ENCODE measurements around the gene KIAA0232. TPM values are rescaled to one million over a fixed set of nuclear protein-coding genes. Genes with fewer than 3 reads are reported as not detected.

KIAA0232 gene, protein sequence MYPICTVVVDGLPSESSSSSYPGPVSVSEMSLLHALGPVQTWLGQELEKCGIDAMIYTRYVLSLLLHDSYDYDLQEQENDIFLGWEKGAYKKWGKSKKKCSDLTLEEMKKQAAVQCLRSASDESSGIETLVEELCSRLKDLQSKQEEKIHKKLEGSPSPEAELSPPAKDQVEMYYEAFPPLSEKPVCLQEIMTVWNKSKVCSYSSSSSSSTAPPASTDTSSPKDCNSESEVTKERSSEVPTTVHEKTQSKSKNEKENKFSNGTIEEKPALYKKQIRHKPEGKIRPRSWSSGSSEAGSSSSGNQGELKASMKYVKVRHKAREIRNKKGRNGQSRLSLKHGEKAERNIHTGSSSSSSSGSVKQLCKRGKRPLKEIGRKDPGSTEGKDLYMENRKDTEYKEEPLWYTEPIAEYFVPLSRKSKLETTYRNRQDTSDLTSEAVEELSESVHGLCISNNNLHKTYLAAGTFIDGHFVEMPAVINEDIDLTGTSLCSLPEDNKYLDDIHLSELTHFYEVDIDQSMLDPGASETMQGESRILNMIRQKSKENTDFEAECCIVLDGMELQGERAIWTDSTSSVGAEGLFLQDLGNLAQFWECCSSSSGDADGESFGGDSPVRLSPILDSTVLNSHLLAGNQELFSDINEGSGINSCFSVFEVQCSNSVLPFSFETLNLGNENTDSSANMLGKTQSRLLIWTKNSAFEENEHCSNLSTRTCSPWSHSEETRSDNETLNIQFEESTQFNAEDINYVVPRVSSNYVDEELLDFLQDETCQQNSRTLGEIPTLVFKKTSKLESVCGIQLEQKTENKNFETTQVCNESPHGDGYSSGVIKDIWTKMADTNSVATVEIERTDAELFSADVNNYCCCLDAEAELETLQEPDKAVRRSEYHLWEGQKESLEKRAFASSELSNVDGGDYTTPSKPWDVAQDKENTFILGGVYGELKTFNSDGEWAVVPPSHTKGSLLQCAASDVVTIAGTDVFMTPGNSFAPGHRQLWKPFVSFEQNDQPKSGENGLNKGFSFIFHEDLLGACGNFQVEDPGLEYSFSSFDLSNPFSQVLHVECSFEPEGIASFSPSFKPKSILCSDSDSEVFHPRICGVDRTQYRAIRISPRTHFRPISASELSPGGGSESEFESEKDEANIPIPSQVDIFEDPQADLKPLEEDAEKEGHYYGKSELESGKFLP (N-terminal part only)
- 10 to 100 TPM; 18.2 to 42.5 (median 35.8) TPM for total RNA-seq

DNA sequence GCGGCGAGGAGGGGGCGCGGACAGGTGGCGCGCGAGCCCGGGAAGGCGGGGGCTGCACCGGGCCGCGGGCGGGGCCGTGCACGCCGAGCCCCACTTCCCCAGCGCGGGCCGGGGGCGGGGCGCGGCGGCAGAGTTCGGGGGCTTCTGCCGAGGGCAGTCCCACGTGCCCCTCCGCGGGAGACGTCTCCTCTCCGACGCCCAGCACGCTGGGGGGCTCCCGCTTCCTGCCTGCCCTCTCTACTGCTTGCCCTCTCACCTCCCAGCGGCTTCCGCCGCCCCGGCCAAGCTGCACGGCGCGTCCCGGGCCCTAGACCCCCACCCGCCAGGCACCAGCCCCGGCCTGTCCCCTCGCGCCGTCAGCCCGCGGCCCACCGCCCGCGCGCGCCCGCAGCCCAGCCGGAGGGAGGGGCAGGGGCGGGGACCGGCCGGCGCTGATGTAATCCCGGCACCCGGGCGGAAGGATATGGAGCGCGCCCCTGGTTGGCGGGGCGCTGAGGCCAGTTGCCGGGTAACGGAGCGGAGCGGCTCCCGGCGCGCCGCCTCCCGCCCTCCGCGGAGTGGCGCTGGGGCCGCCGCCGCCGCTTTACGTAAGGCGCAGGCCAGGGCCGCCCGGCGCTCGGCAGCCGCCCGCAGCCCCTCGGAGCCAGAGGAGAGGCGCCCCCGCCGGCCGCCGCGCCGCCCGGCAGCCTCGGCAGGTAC lies at the start of gene KIAA0232:
TSS of gene KIAA0232 (plus strand) at position 581 of the 699 bp plus-strand sequence. CDS start 41,727 bp downstream, outside the sequence.
- peak within 1 kb of the TSS; percentile 87 to 98 (median 89) for H3K4me3 ChIP-seq
- H3K4me1 ChIP-seq (replicated peaks in 1 of 2), result peaks cover 24 to 36% of the 10 kb centered on the region in 2 donors
- in situ Hi-C loops (cut with MboI; ENCODE audit: low pct_unique_long_range_greater_than_20kb in 2 of 9, low sequenced_read_pairs in 9 of 9, unreplicated experiment in 9 of 9), result no loop called here
- peak; percentile 71 to 81 (median 75) for ATAC-seq (replicated peaks in 6 of 8)
- no CpG with 5 or more reads among the region's 100 CpGs for WGBS, 10 experiments
- H3K27ac ChIP-seq, result peak within 1 kb of the TSS; percentile 97 to 98

- WGBS, 10 experiments, result 83 to 100% (median 89%) methylated on average over 2 to 10 of the region's 27 CpGs; no CpG with 5 or more reads in 2 of the 10 experiments
- Histone ChIP-seq H3K4me1 (replicated peaks in 1 of 2) (peaks cover 5 to 16% of the 10 kb centered on the region in 2 donors), H3K4me3 (no peak overlapping the region), H3K27ac (no peak overlapping the region)
- in situ Hi-C loops (cut with MboI; ENCODE audit: low pct_unique_long_range_greater_than_20kb in 2 of 9, low sequenced_read_pairs in 9 of 9, unreplicated experiment in 9 of 9), result no loop called here
- no peak for ATAC-seq (replicated peaks in 6 of 8)
Measured at GRCh38 chr4:6733358-6734164, 49.0 kb upstream of the KIAA0232 start.

DNA sequence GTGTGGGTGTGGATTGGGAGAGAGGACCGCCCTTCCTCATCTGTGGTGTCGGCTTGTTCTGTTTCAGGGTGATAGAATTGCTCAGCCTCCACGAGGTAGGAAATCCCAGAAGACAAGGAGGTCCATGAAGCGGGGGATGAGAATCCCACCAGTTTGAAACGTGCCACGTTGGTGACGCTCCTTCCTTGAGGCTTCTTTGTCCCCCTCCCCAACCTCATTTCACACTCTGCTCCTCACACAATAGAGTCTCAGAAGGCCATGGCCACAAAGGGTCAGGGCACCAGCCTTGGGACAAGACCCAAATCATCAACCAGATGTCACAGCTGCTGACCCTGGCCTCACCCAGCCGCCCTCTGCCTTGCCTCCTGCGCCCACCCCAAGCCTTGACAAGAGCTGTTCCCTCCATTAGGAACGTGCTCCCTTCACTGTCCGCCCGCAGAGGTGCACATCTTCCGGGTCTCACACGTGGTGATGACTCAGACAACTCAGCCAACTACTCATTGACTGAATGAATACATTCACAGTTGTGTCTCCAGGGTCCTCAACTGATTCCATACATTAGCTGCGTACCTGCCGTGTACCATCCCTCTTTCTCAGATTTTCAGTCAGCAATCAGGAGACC lies 48.3 kb upstream of the KIAA0232 start:
- H3K4me1 ChIP-seq (replicated peaks in 1 of 2), result peaks cover 5 to 16% of the 10 kb centered on the region in 2 donors
- in situ Hi-C loops (cut with MboI; ENCODE audit: low pct_unique_long_range_greater_than_20kb in 2 of 9, low sequenced_read_pairs in 9 of 9, unreplicated experiment in 9 of 9), result no loop called here
- H3K4me3 ChIP-seq, result no peak overlapping the region
- 60 to 100% (median 79%) methylated on average over 1 to 9 of the region's 16 CpGs; no CpG with 5 or more reads in 6 of the 10 experiments for WGBS, 10 experiments
- no peak overlapping the region for H3K27ac ChIP-seq
- peak in 2 of 8 experiments; percentile 19 to 26 for ATAC-seq (replicated peaks in 6 of 8)

DNA sequence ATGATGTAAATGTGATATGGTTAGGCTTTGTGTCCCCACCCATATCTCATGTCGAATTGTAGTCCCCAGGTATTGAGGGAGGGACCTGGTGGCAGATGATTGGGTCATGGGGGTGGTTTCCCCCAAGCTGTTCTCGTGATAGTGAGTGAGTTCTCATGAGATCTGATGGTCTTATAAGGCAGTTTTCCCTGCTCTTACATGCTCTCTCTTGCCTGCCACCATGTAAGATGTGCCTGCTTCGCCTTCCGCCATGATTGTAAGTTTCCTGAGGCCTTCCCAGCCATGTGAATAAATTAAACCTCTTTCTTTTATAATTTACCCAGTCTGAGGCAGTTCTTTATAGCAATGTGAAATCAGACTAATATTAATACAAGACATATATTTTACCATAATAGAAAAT lies 42.6 kb upstream of the KIAA0232 start:
- WGBS, 10 experiments, result 50 to 100% (median 82%) methylated on average over 1 to 4 of the region's 4 CpGs
- no peaks in the 10 kb centered on the region for H3K4me1 ChIP-seq (replicated peaks in 1 of 2)
- H3K27ac ChIP-seq, result no peak overlapping the region
- in situ Hi-C loops (cut with MboI; ENCODE audit: low pct_unique_long_range_greater_than_20kb in 2 of 9, low sequenced_read_pairs in 9 of 9, unreplicated experiment in 9 of 9), result no loop called here
- ATAC-seq (replicated peaks in 6 of 8), result no peak
- no peak overlapping the region for H3K4me3 ChIP-seq

- H3K27ac ChIP-seq, result no peak overlapping the region
- no peak overlapping the region for H3K4me3 ChIP-seq
- ATAC-seq (replicated peaks in 6 of 8), result no peak
- H3K4me1 ChIP-seq (replicated peaks in 1 of 2), result no peaks in the 10 kb centered on the region
- in situ Hi-C loops (cut with MboI; ENCODE audit: low pct_unique_long_range_greater_than_20kb in 2 of 9, low sequenced_read_pairs in 9 of 9, unreplicated experiment in 9 of 9), result no loop called here
- WGBS, 10 experiments, result 40 to 100% (median 86%) methylated on average over 1 to 7 of the region's 8 CpGs; no CpG with 5 or more reads in 4 of the 10 experiments
Measured at GRCh38 chr4:6740347-6740746, 42.2 kb upstream of the KIAA0232 start.

DNA sequence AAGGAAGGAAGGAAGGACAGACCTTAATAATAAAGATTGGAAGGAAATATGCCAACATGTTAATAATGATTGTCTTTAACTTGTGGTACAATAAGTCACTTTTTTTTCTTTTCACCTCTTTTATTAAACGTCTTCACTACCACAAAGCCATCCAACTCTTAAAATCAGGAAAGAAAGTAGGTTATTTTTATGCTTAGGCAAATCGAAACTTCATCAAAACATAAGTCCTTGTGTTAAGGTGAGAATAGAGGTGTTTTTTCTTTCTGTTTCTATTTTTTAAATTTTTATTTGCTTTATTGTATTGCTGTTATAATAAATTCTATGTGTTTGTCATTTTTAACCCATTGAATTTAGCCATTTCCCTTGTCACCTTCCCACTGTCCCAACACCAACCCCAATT lies 40.0 kb upstream of the KIAA0232 start:
- WGBS, 10 experiments, result 5 to 86% (median 63%) methylated on average over 1 to 2 of the region's 2 CpGs
- in situ Hi-C loops (cut with MboI; ENCODE audit: low pct_unique_long_range_greater_than_20kb in 2 of 9, low sequenced_read_pairs in 9 of 9, unreplicated experiment in 9 of 9), result no loop called here
- no peak for ATAC-seq (replicated peaks in 6 of 8)
- no peak overlapping the region for H3K4me3 ChIP-seq
- no peak overlapping the region for H3K27ac ChIP-seq
- H3K4me1 ChIP-seq (replicated peaks in 1 of 2), result peaks cover 0 to 6% of the 10 kb centered on the region in 2 donors

DNA sequence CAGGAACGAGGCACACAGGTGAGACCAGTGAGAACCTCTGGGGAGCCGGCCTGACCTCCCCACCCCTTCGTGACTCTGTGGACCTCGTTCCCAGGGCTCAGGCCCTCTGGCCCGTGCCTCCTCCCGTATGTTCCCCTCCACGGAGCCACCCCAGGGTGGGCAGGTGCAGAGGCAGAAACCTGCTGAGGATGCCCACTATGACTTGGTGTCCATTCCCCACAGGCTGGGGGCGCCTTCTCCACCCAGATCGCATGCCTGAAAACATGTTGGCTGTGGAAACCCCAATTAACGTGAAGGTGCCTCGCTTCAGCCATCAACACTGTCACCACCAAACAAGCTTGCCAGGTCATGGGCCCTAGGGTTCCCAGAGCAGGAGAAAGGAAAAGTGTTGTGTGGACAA lies 39.5 kb upstream of the KIAA0232 start:
- Histone ChIP-seq H3K27ac (no peak overlapping the region), H3K4me1 (replicated peaks in 1 of 2) (peaks cover 0 to 6% of the 10 kb centered on the region in 2 donors), H3K4me3 (no peak overlapping the region)
- WGBS, 10 experiments, result 33 to 83% (median 67%) methylated on average over 1 to 10 of the region's 11 CpGs; no CpG with 5 or more reads in 1 of the 10 experiments
- in situ Hi-C loops (cut with MboI; ENCODE audit: low pct_unique_long_range_greater_than_20kb in 2 of 9, low sequenced_read_pairs in 9 of 9, unreplicated experiment in 9 of 9), result no loop called here
- no peak for ATAC-seq (replicated peaks in 6 of 8)

- in situ Hi-C loops (cut with MboI; ENCODE audit: low pct_unique_long_range_greater_than_20kb in 2 of 9, low sequenced_read_pairs in 9 of 9, unreplicated experiment in 9 of 9), result no loop called here
- Histone ChIP-seq H3K4me3 (no peak overlapping the region), H3K4me1 (replicated peaks in 1 of 2) (peaks cover 4 to 13% of the 10 kb centered on the region in 2 donors), H3K27ac (no peak overlapping the region)
- ATAC-seq (replicated peaks in 6 of 8), result peak in 3 of 8 experiments; percentile 2 to 79 (median 7)
- WGBS, 10 experiments, result 70 to 100% (median 92%) methylated on average over 1 to 13 of the region's 20 CpGs; no CpG with 5 or more reads in 5 of the 10 experiments
Measured at GRCh38 chr4:6746721-6747293, 35.7 kb upstream of the KIAA0232 start.

DNA sequence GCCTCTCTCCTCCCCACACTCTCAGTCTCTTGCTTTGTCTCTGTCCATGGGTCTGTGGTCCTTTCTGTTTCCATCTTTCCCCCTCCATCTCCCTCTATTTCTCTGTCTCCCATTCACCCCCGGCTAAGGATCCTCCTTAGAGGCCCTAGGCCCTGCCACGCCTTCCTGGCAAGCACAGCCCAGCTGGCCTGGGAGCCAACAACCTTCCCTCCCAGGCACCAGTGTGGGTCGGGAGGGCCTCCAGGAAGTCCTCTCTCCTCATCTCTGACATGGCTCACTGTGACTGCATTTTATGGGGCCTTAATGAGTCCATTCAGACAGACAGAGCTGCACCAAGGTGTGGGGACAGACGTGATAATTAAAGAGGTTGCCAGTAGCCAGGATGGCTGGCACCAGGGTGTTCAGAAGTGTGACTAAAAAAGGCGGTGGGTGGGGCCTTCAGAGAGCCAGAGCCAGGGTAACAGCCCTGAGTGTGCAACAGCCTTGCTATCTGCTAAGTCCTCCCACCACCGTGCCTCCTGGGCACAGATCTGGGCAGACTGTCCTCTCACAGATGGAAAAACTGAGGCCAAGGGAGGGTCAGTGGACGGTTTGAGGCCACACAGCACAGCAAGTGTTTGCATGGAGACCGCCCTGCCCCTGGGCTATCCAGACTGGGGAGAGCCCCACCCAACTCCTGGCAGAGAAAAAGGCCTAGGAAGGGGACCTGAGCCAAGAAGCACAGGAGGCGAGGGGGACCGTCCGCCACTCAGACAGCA lies 35.1 kb upstream of the KIAA0232 start:
- peak in 5 of 8 experiments; percentile 9 to 75 (median 44) for ATAC-seq (replicated peaks in 6 of 8)
- Histone ChIP-seq H3K27ac (no peak overlapping the region), H3K4me1 (replicated peaks in 1 of 2) (peaks cover 4 to 13% of the 10 kb centered on the region in 2 donors), H3K4me3 (no peak overlapping the region)
- WGBS, 10 experiments, result 0 to 100% (median 80%) methylated on average over 1 to 8 of the region's 11 CpGs; no CpG with 5 or more reads in 1 of the 10 experiments
- in situ Hi-C loops (cut with MboI; ENCODE audit: low pct_unique_long_range_greater_than_20kb in 2 of 9, low sequenced_read_pairs in 9 of 9, unreplicated experiment in 9 of 9), result no loop called here

- in situ Hi-C loops (cut with MboI; ENCODE audit: low pct_unique_long_range_greater_than_20kb in 2 of 9, low sequenced_read_pairs in 9 of 9, unreplicated experiment in 9 of 9), result no loop called here
- 30 to 100% (median 93%) methylated on average over 2 to 5 of the region's 9 CpGs; no CpG with 5 or more reads in 5 of the 10 experiments for WGBS, 10 experiments
- no peak for ATAC-seq (replicated peaks in 6 of 8)
Measured at GRCh38 chr4:6748286-6748685, 34.2 kb upstream of the KIAA0232 start.

More at GRCh38 chr4:6748286-6748685, 34.2 kb upstream of the KIAA0232 start:
- no peak overlapping the region for H3K27ac ChIP-seq
- no peak overlapping the region for H3K4me3 ChIP-seq
- peaks cover 4 to 13% of the 10 kb centered on the region in 2 donors for H3K4me1 ChIP-seq (replicated peaks in 1 of 2)

Measured in motor neuron (in vitro differentiated cells).